HepG2 (cell line): ENCODE data around the gene SULT6B1. TPM values are rescaled to one million over a fixed set of nuclear protein-coding genes. Genes with fewer than 3 reads are reported as not detected.

Experiments
- ARID3A ChIP-seq: IDR thresholded peaks from 2 replicates; pipeline ENCODE4 v1.6.1; 2012; ENCODE audit warnings: low read depth, low read length, improper control_type of control experiment
- BCLAF1 ChIP-seq: fragments of 450-650 bp; IDR thresholded peaks from 2 replicates; pipeline ENCODE4 v1.6.1; 2017; ENCODE audit warnings: mild to moderate bottlenecking
- PHF21A ChIP-seq: sonication (generic); formaldehyde crosslinking; IDR thresholded peaks from 2 replicates; pipeline ENCODE4 v1.5.0; 2020; ENCODE audit warnings: mild to moderate bottlenecking, missing genetic modification reagents
- REXO4 ChIP-seq: sonication (generic); formaldehyde crosslinking; IDR thresholded peaks from 2 replicates; pipeline ENCODE4 v1.8.0; 2022; ENCODE audit warnings: missing genetic modification reagents, mild to moderate bottlenecking, borderline replicate concordance
- ZNF317 ChIP-seq: sonication (generic); formaldehyde crosslinking; IDR thresholded peaks from 2 replicates; pipeline ENCODE4 v1.5.0; 2020; ENCODE audit warnings: mild to moderate bottlenecking, missing genetic modification reagents
- ZNF407 ChIP-seq: sonication (generic); formaldehyde crosslinking; IDR thresholded peaks from one replicate; pipeline ENCODE4 v1.5.1; 2020; ENCODE audit warnings: mild to moderate bottlenecking, missing genetic modification reagents; ENCODE audit errors: not compliant biosample characterization
- ZNF782 ChIP-seq: sonication (generic); formaldehyde crosslinking; IDR thresholded peaks from 2 replicates; pipeline ENCODE4 v1.4.0; 2020; ENCODE audit warnings: missing genetic modification reagents, mild to moderate bottlenecking, borderline replicate concordance
- polyA plus RNA-seq, 8 experiments: library from polyadenylated mRNA; depleted of rRNA in 3 of 8; stranded (reverse) in 7 of 8; unstranded in 1 of 8; fragments of >200 nt; fragmentation: Illumina TruSeq in 4 of 8; extraction: Trizol in 4 of 8; gene quantifications; 2 replicates each; pipeline versions ENCODE4 v1.2.1 to v1.2.3, GENCODE V29; 2011 to 2016; ENCODE audit warnings: low read depth in 4 of 8, missing spikeins in 1 of 8, mixed read lengths in 1 of 8; ENCODE audit not compliant: insufficient read depth in 1 of 8
- total RNA-seq, 5 experiments: library from RNA; depleted of rRNA; stranded (reverse); fragments of >200 nt; fragmentation: Illumina TruSeq; extraction: Trizol; gene quantifications; 2 replicates each; pipeline ENCODE4 v1.2.3, GENCODE V29; 2016; ENCODE audit warnings: low read depth in 1 of 5
- TF ChIP-seq, protein P1 (sequence below): sonication (generic); formaldehyde crosslinking; IDR thresholded peaks from 2 replicates; pipeline ENCODE4 v1.4.0; 2020; ENCODE audit warnings: missing genetic modification reagents

The SULT6B1 gene
- total and polyA plus RNA-seq, 2 of the 13 experiments (the other 11 are each of a cell fraction or from before 2014, with no cell fraction given): not detected

- TF ChIP-seq, protein P1, sequence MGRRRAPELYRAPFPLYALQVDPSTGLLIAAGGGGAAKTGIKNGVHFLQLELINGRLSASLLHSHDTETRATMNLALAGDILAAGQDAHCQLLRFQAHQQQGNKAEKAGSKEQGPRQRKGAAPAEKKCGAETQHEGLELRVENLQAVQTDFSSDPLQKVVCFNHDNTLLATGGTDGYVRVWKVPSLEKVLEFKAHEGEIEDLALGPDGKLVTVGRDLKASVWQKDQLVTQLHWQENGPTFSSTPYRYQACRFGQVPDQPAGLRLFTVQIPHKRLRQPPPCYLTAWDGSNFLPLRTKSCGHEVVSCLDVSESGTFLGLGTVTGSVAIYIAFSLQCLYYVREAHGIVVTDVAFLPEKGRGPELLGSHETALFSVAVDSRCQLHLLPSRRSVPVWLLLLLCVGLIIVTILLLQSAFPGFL (CRISPR knock-in tag): 0 out of 2 replicates have a peak, but pooled peaks have one; percentile 55
- TF ChIP-seq ZNF317 (CRISPR knock-in tag) (peak; percentile 52), REXO4 (no peak; the same call in 1 of the 2 replicates), BCLAF1 (no peak), PHF21A (CRISPR knock-in tag) (peak; percentile 88; the same call in 1 of the 2 replicates), ARID3A (peak; percentile 96), ZNF407 (CRISPR knock-in tag) (peak; percentile 70), ZNF782 (CRISPR knock-in tag) (peak; percentile 90)
Measured at GRCh38 chr2:37196320-37197195, 8.1 kb upstream of the SULT6B1 start, which contains the start of gene CEBPZOS (continued).
